ENCODE data around the gene TRIM40.

TRIM40 gene

DNA sequence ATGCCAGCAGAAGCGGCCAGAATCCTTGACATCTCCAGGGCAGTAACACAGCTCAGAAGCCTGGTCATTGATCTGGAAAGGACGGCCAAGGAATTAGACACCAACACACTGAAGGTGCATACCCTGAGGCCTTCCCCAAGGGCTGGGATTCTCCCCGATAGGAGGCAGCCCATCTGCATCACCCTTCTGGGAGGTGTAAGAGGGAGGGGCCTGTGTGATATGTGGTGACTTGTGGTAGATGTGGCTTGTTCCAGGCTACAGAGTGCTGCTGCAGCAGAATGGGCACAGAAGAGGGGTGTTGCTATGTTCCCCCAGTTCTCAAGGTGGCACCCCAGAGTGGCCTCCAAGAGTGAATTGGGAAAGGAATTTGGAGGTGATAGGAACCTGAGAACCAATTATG, 11.2 kb downstream of the TRIM40 start:
- no peak for DNase-seq (ENCODE audit: extremely low read depth in 1 of 2, low read depth in 1 of 2)

DNA sequence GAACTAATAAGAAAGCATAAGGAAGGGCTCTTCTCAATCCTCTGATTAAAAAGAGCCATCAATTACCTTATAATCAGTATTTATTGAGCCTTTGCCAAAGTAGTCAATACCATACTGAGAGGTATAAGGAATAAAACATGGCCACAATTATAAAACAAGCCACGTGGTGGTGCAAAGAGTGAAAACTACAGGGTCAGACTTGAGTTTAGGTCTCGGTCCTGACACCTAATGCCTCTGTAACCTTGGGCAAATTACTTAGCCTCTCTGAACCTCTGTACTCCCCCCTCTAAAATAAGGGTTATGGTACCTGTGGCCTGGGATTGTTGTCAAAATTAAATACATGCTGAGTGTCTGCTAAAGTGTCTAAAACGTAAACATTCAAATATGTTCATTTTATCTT, 13.3 kb downstream of the TRIM40 start:
- no peak for DNase-seq (ENCODE audit: extremely low read depth in 1 of 2, low read depth in 1 of 2)

DNA sequence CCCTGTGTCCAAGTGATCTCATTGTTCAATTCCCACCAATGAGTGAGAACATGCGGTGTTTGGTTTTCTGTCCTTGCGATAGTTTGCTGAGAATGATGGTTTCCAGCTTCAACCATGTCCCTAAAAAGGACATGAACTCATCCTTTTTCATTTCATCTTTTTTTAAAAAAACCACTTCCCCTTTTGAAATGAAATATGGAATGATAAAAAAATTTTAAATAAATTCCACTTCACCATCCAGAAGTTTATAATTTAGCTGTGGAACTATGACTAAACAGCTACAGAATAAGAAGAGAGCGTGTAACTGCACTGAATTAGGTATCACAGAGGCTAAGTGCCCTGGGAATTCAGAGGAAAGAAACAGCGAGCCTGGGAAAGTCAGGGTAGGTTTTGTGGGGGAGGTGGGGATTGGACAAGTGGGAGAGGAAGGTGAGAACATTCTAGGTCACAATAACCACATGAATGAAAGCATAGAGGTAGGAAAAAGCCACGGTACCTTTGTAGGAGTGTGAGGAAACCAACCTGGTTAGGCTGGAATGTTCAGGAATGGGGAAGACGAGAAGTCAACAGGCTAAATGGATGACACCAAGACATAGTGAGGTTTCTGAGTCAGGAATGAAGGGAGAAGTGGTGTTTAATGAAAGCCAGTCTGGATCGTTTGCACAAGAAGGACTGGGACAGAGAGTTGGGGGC, 14.1 kb downstream of the TRIM40 start:
- DNase-seq (ENCODE audit: extremely low read depth in 1 of 2, low read depth in 1 of 2), result no peak

DNA sequence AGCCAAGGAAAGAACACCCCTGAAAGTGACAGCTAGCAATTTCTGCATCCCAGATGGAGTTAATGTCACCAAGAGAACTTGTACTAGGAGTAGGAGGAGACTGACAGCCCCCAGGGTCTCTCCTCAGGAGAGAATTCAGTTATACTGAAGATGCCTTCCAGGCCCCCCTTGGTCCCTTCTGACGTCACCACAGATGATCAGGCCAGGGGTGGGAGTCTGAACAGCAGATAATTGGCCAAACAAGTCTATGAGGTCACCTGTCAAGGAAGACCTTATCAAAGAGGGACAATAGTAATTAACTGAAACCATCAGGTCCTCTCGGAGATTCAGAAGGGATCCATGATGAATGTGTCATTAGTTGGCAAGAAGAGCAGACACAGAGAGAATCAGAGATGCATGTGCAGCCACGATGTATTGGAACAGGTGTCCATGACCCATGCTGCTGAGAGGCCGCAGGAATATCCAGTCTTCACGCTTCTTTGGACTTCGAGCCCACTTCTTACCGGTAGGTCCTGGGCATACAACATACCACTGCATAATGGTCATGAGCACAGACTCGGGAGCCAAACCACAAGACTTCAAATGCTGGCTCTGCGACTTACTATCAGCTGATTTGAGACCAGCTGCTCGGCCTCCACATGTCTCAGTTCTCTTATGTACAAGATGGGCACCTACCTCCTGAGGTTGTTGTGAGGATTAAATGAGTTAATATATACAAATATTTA, 14.9 kb downstream of the TRIM40 start:
- DNase-seq (ENCODE audit: extremely low read depth in 1 of 2, low read depth in 1 of 2), result no peak

DNA sequence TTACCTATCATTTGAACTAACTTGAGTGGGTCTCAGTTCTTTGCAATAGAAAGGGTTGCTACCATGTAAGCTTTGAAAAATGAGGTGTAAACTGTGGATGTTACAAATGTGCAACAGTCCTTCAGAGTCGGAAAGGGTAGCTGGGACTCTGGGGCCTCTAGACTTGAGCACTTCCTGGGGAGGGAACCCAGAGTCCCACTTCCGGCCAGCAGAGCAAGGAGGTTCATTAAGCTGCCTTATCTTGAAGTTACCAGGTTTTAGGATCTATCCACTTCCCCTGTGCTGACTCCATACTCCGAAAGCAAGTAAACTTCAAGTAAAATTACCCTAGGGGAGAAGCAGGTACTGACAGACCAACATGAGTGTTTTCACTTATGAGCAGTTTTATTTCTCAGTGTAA, 15.6 kb downstream of the TRIM40 start:
- no peak for DNase-seq (ENCODE audit: extremely low read depth in 1 of 2, low read depth in 1 of 2)

DNA sequence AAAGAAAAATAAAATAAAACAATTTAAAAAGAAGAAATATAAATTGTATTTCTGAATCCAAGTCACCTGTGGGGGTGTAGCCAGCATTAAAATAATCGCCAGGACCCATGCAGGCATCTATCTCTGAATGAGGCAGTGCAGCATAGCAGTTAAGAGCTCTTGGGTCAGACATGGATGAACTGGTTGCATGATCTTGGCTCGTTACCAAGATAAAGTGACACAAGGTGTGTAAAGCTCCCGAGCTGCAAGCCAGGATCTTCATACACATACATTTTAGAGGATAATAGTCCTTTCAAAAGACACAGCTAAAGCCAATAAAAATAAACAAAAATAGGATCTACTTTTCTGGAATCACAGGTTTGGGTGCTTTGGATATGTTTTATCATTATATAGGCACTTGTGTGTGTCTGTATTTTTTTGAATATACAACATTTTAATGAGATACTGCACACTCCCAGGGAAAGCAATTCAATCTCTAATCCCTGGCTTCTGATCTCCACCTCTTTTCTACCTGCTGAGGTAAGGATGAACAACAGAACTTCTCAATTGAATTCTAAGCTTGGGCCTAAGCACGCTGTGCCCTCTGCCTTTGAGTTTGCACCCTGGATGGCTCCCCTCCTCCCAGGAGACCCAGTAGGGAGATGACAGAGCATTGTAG, 16.2 kb downstream of the TRIM40 start:
- DNase-seq (ENCODE audit: extremely low read depth in 1 of 2, low read depth in 1 of 2), result no peak

DNA sequence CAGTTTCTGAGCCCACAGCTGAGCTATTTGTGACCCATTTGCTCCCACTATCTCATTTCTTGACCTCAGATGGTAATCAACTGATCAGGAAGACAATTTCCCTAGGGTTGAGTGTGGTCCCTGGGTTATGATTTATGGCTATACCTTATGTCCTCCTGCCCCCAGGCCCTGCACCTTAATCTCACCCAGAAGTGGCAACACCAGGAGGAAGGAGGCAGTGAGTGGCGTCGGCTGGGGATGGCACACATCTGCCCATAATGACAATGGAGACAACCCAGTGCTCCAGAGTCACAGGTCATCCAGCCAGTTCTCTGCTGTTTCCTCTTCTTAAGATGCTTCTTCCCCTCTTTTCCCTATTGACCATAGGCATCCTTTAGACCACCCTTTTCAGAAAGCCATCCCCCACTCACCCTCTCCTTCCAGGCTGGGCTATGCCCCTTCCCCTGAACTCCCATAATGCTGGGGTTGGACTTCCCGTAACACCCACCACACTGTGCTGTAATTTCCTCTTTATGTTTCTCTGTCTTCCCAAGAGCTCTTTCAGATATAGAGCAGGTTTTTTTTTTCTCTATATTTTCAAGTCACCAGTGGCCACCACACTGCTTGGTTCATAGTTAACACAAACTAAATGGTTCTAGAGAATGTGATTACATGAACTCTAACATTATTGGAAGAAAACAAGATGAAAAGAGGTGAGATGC, 17.1 kb downstream of the TRIM40 start:
- no peak for DNase-seq (ENCODE audit: extremely low read depth in 1 of 2, low read depth in 1 of 2)

DNA sequence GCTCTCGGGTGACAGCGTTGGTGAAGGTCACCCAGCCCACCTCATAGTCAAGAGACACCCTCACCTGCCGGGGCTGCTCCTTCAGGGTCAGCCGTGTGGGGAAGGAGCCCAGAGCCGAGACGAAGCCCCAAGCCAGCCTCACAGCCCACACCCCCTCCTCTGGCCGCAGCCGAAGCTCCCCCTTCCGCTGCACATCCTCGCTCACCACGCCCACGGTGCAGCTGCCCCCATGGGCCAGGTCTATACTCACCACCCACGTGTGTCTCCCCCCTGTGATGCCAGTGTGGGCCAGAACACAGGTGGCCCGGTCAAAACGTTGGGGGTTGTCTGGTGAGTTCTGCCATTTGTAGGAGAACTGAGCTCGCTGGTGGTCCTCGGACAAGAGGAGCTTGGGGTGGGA, 18.1 kb downstream of the TRIM40 start:
- DNase-seq (ENCODE audit: extremely low read depth in 1 of 2, low read depth in 1 of 2), result no peak

DNA sequence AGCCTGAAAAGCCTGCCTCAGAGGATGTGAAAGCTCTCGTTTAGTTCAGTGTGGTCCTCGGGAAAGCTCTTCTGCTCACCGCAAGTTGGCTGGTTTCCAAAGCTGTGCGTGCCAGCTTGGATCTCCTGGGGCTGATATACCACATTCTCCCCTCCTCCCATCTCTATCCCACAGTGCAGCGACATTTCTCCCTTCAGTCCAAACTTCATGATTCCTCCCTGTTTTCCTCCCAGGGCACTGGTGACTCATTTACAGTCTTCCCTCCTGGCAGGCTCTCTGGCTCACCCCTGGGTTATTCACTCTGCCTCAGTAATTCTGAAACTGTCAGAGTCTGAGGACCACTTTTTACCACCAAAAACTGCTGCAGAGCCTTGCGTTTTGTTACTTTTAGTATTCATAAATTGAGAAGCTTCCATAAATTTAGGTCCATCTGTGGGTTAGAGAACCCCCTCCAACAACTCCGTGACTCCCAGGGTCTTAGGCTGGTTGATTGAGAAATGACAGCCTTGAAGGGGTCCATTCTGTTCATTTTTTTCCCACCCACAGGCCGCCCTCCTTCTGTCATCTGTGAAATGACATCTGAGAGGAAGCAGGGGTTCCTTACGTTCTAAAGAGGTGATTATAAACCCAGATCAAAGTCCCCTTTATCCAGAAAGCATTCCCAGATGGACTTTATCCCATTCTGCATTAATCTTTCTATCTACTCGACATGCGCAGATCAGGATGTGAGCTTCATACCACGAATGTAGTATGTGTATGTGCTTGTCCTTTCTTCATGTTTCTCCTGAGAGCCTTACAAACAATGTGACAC, 19.0 kb downstream of the TRIM40 start:
- DNase-seq (ENCODE audit: extremely low read depth in 1 of 2, low read depth in 1 of 2), result no peak

DNA sequence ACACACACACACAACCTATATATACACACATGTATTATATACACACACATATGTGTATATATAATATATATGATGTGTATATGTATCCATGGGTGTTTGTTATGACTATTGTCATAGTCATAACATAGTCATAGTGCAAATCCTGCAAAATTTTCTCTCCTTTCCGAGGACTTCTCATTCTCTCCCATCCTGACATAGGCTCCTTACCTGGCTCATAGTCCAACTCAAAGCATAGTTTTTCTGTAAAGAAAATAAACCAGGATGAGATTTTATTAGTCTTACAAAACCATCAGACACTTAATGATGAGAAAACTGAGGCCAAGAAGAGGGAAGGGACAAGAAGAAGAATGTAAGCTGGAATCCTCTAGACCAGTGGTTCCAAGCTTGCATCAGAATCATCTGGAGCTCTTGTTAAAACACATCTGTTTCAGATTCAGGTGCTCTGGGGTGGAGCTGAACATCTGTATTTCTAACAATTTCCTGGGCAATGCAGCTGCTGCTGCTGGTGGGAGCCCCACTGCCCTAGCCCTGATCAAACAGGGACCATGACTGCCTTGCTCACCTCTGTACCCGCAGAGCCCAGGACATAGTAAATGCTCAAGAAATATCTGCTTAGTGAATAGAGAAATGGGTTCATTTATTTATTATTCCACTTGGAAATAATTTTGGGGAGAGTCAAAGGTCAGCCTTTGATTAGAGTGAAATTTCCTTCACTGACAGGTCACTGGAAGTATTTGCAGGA, 19.8 kb downstream of the TRIM40 start:
- DNase-seq (ENCODE audit: extremely low read depth in 1 of 2, low read depth in 1 of 2), result no peak

DNA sequence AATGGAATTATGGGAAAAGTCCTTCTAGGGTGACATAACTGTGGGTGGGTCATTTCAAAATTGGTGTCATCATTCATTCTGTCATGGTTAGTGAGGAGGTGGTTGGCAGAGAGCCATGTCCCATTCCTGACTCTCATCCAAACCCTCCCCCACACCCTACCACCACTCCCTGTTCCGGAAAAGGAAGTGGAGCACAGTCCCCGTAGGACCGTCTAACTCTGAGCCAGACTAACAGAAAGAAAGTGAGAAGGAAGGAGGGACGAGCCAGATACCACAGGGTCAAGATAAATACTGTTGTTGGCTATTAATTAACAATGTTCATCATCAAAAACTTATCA, 20.3 kb downstream of the TRIM40 start:
- DNase-seq (ENCODE audit: extremely low read depth in 1 of 2, low read depth in 1 of 2), result no peak

DNA sequence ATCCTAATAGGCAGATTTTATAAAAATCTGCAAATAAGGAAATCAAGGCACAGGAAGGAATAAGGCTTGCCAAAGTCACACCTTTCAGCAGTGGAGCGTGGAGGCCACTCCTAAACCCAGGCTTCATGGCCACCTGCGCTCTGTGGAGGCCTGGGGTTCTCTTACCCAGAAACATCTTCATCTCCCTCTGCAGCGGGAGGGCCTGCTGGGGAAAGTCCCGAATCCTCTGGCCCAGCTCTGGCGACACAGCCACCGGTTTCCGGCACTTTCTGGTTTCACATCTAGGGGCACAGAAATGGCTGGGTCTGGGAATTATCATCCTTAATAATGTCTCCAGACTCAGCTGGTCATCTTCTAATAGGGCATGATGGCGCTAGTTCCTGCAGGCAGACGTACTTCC, 20.8 kb downstream of the TRIM40 start:
- DNase-seq (ENCODE audit: extremely low read depth in 1 of 2, low read depth in 1 of 2), result no peak

DNA sequence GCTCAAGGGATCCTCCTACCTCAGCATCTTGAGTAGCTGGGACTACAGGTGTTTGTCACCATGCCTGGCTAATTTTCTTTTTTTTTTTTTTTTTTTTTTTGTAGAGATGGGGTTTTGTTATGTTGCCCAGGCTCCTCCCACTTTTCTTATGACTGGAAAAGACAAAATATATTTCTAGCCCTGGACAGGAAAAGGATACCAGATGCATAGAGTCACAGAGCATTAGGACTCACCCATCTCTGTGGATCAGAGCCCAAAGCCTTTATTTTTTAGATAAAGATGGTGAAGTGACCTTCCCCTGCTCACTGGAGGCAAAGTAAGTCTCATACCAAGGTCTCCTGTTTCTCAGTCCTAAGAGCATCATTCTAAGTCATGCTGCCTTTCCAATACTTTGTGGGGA, 21.6 kb downstream of the TRIM40 start:
- DNase-seq (ENCODE audit: extremely low read depth in 1 of 2, low read depth in 1 of 2), result no peak

DNA sequence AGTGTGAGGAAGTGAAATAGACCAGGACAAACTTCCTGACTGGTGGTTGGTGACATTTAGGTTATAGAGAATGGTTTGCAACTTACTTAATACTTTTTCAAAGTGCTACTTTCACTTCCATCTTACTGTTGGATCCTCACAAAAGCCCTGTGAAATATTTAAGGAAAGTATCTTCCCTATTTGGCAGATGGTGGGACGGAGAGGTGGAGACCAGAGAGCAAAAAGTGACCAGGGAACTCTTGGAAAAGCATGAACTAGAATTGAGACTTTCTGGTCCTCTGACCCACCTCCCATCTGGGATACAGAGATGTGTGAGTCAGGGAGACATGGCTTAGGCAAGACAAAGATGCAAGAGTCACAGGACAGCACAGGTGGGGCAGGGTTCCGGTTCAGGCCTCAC, 22.1 kb downstream of the TRIM40 start:
- no peak for DNase-seq (ENCODE audit: extremely low read depth in 1 of 2, low read depth in 1 of 2)

DNA sequence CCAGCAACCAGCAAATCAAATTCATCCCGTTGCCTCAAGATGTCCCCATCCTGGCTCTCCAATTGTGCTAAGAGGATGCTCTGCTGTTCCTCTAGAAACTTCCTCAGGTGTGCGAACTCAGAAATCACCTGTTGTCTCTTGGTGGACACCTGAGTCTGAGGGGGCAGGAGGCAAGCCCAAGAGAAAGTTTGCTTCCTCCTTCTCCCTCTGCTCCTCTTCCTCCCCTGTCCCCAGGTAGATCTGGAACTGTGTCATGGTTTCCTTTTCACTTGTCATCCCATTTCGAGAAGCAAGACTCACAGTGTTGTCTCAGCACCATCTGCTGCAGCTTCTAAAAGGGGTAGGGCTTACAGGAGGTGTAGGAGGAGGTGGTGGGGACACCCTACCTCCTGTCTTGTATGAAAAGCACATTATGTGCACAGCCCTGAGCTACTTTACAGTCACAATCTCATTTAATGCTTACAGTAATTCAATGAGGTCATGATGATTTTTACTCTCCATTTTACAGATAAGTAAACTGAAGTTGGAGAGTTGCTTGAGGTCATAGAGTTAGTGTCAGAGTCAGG, 22.6 kb downstream of the TRIM40 start:
- no peak for DNase-seq (ENCODE audit: extremely low read depth in 1 of 2, low read depth in 1 of 2)

DNA sequence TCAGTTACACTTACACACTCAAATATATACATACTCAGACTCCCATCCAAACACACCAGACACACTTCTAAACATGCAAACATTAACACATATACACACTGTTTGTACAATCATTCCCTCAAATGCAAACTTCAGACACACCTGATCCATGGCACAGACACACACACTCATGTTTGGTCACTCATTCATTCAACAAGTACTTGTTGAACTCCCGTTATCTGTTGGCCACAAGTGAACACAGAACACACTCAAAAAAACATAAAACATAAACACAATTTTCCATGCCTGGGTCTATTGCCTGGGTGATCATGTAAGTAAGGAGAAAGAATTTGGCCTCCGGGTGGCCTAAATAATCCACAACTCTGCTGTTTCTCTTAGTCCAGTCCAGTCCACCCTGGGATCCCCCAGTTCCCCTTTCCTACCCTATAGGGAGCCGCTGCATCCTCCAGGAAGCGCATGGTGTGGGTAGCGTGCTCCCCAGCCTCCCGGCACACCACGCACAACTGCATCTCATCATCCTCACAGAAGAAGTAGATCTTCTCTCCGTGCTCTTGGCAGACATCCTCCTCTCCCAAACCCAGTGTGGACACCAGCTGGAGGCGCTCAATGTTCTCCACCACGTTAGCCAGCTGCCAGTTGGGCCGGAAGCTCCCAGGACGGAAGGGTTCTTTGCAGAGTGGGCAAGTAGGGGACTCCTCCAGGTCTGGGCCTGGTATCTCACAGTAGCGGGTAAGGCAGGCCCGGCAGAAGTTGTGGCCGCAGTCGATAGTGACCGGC, 24.3 kb downstream of the TRIM40 start:
- DNase-seq (ENCODE audit: extremely low read depth in 1 of 2, low read depth in 1 of 2), result no peak

DNA sequence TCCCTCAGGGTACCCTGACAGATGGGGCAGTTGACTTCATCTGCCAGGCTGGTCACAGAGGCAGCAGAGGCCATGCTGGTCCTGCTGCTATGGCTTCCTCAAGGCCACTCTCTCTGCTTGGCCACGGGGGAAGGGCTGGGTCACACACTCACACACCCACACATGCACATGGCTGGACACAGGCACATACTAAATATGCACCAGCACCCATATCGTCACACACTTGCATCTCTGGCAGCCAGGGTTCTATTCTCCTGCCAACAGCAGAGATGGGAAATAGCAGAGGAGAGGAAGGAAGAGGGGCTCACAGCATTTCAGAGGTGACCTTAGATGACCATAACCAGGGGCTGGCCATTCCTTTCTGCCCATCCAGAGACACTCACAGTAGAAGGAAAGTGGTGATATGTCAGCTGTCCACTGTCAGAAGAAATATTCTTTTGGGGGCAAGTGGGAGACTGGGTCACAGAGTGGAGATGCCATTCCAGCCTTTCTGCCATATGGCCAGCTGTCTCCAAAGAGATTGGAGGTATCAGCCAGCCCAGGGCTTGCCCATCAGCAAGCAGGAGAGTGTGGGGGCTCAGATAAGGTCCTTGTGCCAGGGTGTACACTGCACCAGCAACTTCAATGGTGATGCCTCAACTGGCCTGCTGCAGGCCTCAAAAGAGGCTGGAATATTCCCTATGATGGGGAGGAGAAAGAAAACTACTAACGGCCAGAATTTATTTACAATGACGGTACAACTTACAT, 25.0 kb downstream of the TRIM40 start, which contains the start of gene TRIM10:
Gene TRIM10, minus strand, starts transcription at position 427 of the 747 bp plus-strand sequence. Its CDS starts 353 bp downstream, at position 74.
- no peak for DNase-seq (ENCODE audit: extremely low read depth in 1 of 2, low read depth in 1 of 2)
